Measurements from ENCODE around the gene ALG14. TPM values are rescaled to one million over a fixed set of nuclear protein-coding genes. Genes with fewer than 3 reads are reported as not detected.

The ALG14 gene
- total RNA-seq, 2 experiments from 2014 or later: 2.5 to 2.9 TPM

- H3K4me1 Mint-ChIP-seq (ENCODE audit: low read depth): peaks cover 3% of the 10 kb centered on the region
- no peaks in the 10 kb centered on the region for H3K9me3 Mint-ChIP-seq
- H3K36me3 Mint-ChIP-seq (ENCODE audit: low read depth): peaks cover 2% of the 10 kb centered on the region
- H3K4me3 Mint-ChIP-seq: no peak overlapping the region
- intact Hi-C loops (cut with micrococcal nuclease): no loop called here
- ChIA-PET CTCF (interaction anchor here (2.8 kb wide), 1 partner anchor 83 kb away, joined by 8 read pairs; no protein-coding TSS in a partner anchor), POLR2A (no interaction called here)
- H3K27me3 Mint-ChIP-seq: peaks cover 2% of the 10 kb centered on the region
- DNase-seq: no peak
- no peak overlapping the region for H3K27ac Mint-ChIP-seq
- no peak for TF ChIP-seq CTCF (IDR thresholded peaks at IDR 0.05)
- ATAC-seq: no peak
Observed at GRCh38 chr1:94937820-94938219, 134.9 kb downstream of the ALG14 start.

- TF ChIP-seq CTCF (IDR thresholded peaks at IDR 0.05): no peak
- intact Hi-C loops (cut with micrococcal nuclease): no loop called here
- peaks cover 2% of the 10 kb centered on the region for H3K27me3 Mint-ChIP-seq
- H3K9me3 Mint-ChIP-seq: no peaks in the 10 kb centered on the region
- ChIA-PET CTCF (no interaction called here), POLR2A (no interaction called here)
- DNase-seq (no peak), ATAC-seq (no peak)
- H3K36me3 Mint-ChIP-seq (ENCODE audit: low read depth): peaks cover 2% of the 10 kb centered on the region
- no peak overlapping the region for H3K4me3 Mint-ChIP-seq
- H3K4me1 Mint-ChIP-seq (ENCODE audit: low read depth): peaks cover 3% of the 10 kb centered on the region
- H3K27ac Mint-ChIP-seq: no peak overlapping the region
Observed at GRCh38 chr1:94936861-94937620, 135.7 kb downstream of the ALG14 start.

- no peaks in the 10 kb centered on the region for H3K36me3 Mint-ChIP-seq (ENCODE audit: low read depth)
- peaks cover 2% of the 10 kb centered on the region for H3K27me3 Mint-ChIP-seq
- H3K9me3 Mint-ChIP-seq: no peaks in the 10 kb centered on the region
- intact Hi-C loops (cut with micrococcal nuclease): no loop called here
- no peak for ATAC-seq
- DNase-seq: no peak
- H3K4me1 Mint-ChIP-seq (ENCODE audit: low read depth): peaks cover 3% of the 10 kb centered on the region
- POLR2A ChIA-PET: interaction anchor here (1.1 kb wide), 1 partner anchor 9 kb away, joined by 3 read pairs; no protein-coding TSS in a partner anchor
- no peak overlapping the region for H3K4me3 Mint-ChIP-seq
- H3K27ac Mint-ChIP-seq: no peak overlapping the region
- TF ChIP-seq CTCF (IDR thresholded peaks at IDR 0.05): no peak
- CTCF ChIA-PET: interaction anchor here (2.4 kb wide), 1 partner anchor 108 kb away, joined by 7 read pairs; no protein-coding TSS in a partner anchor
Observed at GRCh38 chr1:94935476-94935875, 137.3 kb downstream of the ALG14 start.

- peaks cover 3% of the 10 kb centered on the region for H3K4me1 Mint-ChIP-seq (ENCODE audit: low read depth)
- no peaks in the 10 kb centered on the region for H3K9me3 Mint-ChIP-seq
- ATAC-seq (no peak), DNase-seq (no peak)
- no peaks in the 10 kb centered on the region for H3K36me3 Mint-ChIP-seq (ENCODE audit: low read depth)
- ChIA-PET CTCF (interaction anchor here (2.4 kb wide), 1 partner anchor 109 kb away, joined by 7 read pairs; no protein-coding TSS in a partner anchor), POLR2A (no interaction called here)
- no peak for TF ChIP-seq CTCF (IDR thresholded peaks at IDR 0.05)
- no peak overlapping the region for H3K27ac Mint-ChIP-seq
- no peak overlapping the region for H3K4me3 Mint-ChIP-seq
- intact Hi-C loops (cut with micrococcal nuclease): no loop called here
- peaks cover 2% of the 10 kb centered on the region for H3K27me3 Mint-ChIP-seq
Observed at GRCh38 chr1:94935034-94935433, 137.7 kb downstream of the ALG14 start.

GRCh38 chr1:94934551-94934950 lies 138.2 kb downstream of the ALG14 start:
- H3K4me1 Mint-ChIP-seq (ENCODE audit: low read depth): peaks cover 3% of the 10 kb centered on the region
- DNase-seq (no peak), ATAC-seq (no peak)
- H3K4me3 Mint-ChIP-seq: no peak overlapping the region
- H3K9me3 Mint-ChIP-seq: no peaks in the 10 kb centered on the region
- TF ChIP-seq CTCF (IDR thresholded peaks at IDR 0.05): no peak
- no peaks in the 10 kb centered on the region for H3K36me3 Mint-ChIP-seq (ENCODE audit: low read depth)
- CTCF ChIA-PET: interaction anchor here (2.4 kb wide), 1 partner anchor 109 kb away, joined by 7 read pairs; no protein-coding TSS in a partner anchor
- no peak overlapping the region for H3K27ac Mint-ChIP-seq
- POLR2A ChIA-PET: no interaction called here
- peaks cover 2% of the 10 kb centered on the region for H3K27me3 Mint-ChIP-seq
- intact Hi-C loops (cut with micrococcal nuclease): no loop called here
